KMS-11 (cell line): ENCODE results near the gene RAPGEF2.

Source experiments
- H2AFZ ChIP-seq: fragments of 200-600 bp; sonication (generic); 2 replicates; pipeline ENCODE4 v1.6.1; 2016; ENCODE audit warnings: antibody characterized with exemption, mixed run types, low read depth
- H3K27ac ChIP-seq: fragments of 200-600 bp; sonication (generic); 2 replicates; pipeline ENCODE4 v1.6.1; 2016; ENCODE audit warnings: mild to moderate bottlenecking, mixed run types
- H3K27me3 ChIP-seq: fragments of 200-600 bp; sonication (generic); 2 replicates; pipeline ENCODE4 v1.6.1; 2017; ENCODE audit warnings: mild to moderate bottlenecking, low read depth, mixed run types, moderate library complexity; ENCODE audit not compliant: insufficient read depth
- H3K36me3 ChIP-seq: fragments of 200-600 bp; sonication (generic); 2 replicates; pipeline ENCODE4 v1.6.1; 2017; ENCODE audit warnings: mild to moderate bottlenecking, mixed run types; ENCODE audit not compliant: insufficient read depth
- H3K4me1 ChIP-seq: fragments of 200-600 bp; sonication (generic); 2 replicates; pipeline ENCODE4 v1.6.1; 2016; ENCODE audit warnings: mild to moderate bottlenecking, low read depth, mixed run types; ENCODE audit not compliant: poor library complexity, severe bottlenecking
- H3K4me2 ChIP-seq: fragments of 200-600 bp; sonication (generic); 2 replicates; pipeline ENCODE4 v1.7.0; 2016; ENCODE audit warnings: mild to moderate bottlenecking, mixed run types
- H3K4me3 ChIP-seq: fragments of 200-600 bp; sonication (generic); IDR thresholded peaks from 2 replicates; pipeline ENCODE4 v1.6.1; 2017; ENCODE audit warnings: low read depth, low read length, mixed read lengths; ENCODE audit not compliant: insufficient read depth
- H3K79me2 ChIP-seq: fragments of 200-600 bp; sonication (generic); 2 replicates; pipeline ENCODE4 v1.6.1; 2016; ENCODE audit warnings: low read depth, mixed run types; ENCODE audit not compliant: insufficient read depth
- H3K9ac ChIP-seq: fragments of 200-600 bp; sonication (generic); 2 replicates; pipeline ENCODE4 v1.6.1; 2016; ENCODE audit warnings: mild to moderate bottlenecking, mixed run types
- H4K20me1 ChIP-seq: fragments of 200-600 bp; sonication (generic); 2 replicates; pipeline ENCODE4 v1.6.1; 2016; ENCODE audit warnings: mild to moderate bottlenecking, mixed run types; ENCODE audit not compliant: insufficient read depth
- CTCF ChIP-seq: fragments of 200-600 bp; sonication (generic); conservative IDR thresholded peaks from 2 replicates; pipeline ENCODE4 v1.6.1; 2017; ENCODE audit warnings: low read depth, mild to moderate bottlenecking, antibody characterized with exemption, low read length, moderate library complexity, mixed read lengths

The RAPGEF2 gene

DNA sequence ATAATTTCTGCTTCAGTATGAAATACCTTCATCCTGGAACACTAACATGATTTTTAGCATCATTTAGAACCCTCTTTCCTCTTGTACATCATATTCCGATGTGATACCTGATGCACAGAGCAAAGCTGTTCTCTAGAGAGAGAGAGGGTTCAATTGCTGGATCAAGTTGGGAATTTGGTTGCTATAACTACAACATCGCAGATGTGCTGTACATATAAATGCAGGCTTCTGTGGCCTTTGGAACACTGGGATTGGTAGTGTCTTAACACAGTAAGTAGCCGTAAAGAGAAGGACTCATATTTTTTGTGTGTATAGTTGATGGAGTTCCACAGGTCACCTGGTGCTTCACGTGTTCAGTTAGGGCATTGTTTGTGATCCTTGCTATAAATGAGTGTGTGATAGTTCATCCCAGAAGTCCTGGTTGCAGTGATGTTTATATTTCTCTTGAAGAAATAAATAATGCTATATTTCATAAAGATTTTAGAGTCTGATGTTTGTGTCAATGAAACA lies 119.2 kb downstream of the RAPGEF2 start:
- H3K9ac ChIP-seq: no peak overlapping the region
- no peak for TF ChIP-seq CTCF
- H3K4me3 ChIP-seq: no peak overlapping the region
- no peaks in the 10 kb centered on the region for H3K36me3 ChIP-seq
- no peaks in the 10 kb centered on the region for H3K27me3 ChIP-seq
- H3K4me2 ChIP-seq: no peak overlapping the region
- H4K20me1 ChIP-seq: no peaks in the 10 kb centered on the region
- H3K4me1 ChIP-seq: no peaks in the 10 kb centered on the region
- no peak overlapping the region for H3K27ac ChIP-seq
- H2AFZ ChIP-seq: no peak overlapping the region
- H3K79me2 ChIP-seq: no peaks in the 10 kb centered on the region

GRCh38 chr4:159224408-159224807 lies 121.5 kb downstream of the RAPGEF2 start:
- Histone ChIP-seq H3K4me3 (no peak overlapping the region), H3K4me2 (no peak overlapping the region), H4K20me1 (no peaks in the 10 kb centered on the region), H3K9ac (no peak overlapping the region), H3K4me1 (no peaks in the 10 kb centered on the region), H3K27ac (no peak overlapping the region), H2AFZ (no peak overlapping the region), H3K79me2 (no peaks in the 10 kb centered on the region), H3K27me3 (no peaks in the 10 kb centered on the region), H3K36me3 (no peaks in the 10 kb centered on the region)
- TF ChIP-seq CTCF: no peak

- no peaks in the 10 kb centered on the region for H4K20me1 ChIP-seq
- no peak overlapping the region for H3K27ac ChIP-seq
- H3K36me3 ChIP-seq: no peaks in the 10 kb centered on the region
- H3K4me3 ChIP-seq: no peak overlapping the region
- H2AFZ ChIP-seq: no peak overlapping the region
- no peak overlapping the region for H3K4me2 ChIP-seq
- H3K9ac ChIP-seq: no peak overlapping the region
- no peaks in the 10 kb centered on the region for H3K27me3 ChIP-seq
- H3K4me1 ChIP-seq: no peaks in the 10 kb centered on the region
- TF ChIP-seq CTCF: no peak
- H3K79me2 ChIP-seq: no peaks in the 10 kb centered on the region
Observed at GRCh38 chr4:159227378-159227777, 124.5 kb downstream of the RAPGEF2 start.

DNA sequence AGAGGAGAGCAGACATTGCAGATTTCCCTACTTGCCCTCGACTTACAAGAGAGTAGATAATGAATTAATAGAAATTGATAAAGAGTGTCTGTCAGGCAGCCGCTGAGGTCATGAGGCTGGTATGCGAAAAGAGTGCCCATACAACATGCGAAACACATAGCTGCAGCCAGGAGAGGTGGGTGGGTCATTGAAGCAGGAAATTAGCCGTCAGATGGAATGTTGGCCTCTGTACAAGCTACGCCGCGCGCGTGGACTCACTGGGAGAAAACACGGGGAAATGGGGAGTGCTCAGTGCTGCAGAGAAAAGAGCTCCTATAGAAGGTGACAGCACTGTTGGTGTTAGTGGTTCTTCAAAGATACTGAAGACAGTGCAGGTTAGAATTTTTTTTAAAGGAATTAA lies 125.1 kb downstream of the RAPGEF2 start:
- H4K20me1 ChIP-seq: no peaks in the 10 kb centered on the region
- no peak for TF ChIP-seq CTCF
- no peak overlapping the region for H3K27ac ChIP-seq
- no peak overlapping the region for H2AFZ ChIP-seq
- no peak overlapping the region for H3K4me3 ChIP-seq
- H3K9ac ChIP-seq: no peak overlapping the region
- H3K79me2 ChIP-seq: no peaks in the 10 kb centered on the region
- no peak overlapping the region for H3K4me2 ChIP-seq
- H3K36me3 ChIP-seq: no peaks in the 10 kb centered on the region
- H3K27me3 ChIP-seq: no peaks in the 10 kb centered on the region
- H3K4me1 ChIP-seq: peaks cover 5% of the 10 kb centered on the region
